SK-N-SH (cell line): ENCODE results near the gene NLGN2. TPM values are rescaled to one million over a fixed set of nuclear protein-coding genes. Genes with fewer than 3 reads are reported as not detected.

Experiments used
- CTCF ChIA-PET: fragments of 300-600, 350-600 bp; formaldehyde crosslinking; extraction: SDS; loops from one replicate; lab custom pipeline; 2021; lab: Yijun Ruan, JAX
- POLR2A ChIA-PET: fragments of 350-600 bp; sonication (Branson Sonifier 250); formaldehyde crosslinking; extraction: SDS; loops from one replicate; lab custom pipeline; 2020; ENCODE audit warnings: antibody characterized with exemption, inconsistent platforms; lab: Yijun Ruan, JAX
- DNase-seq: peaks from one replicate; pipeline ENCODE4 v3.0.0; 2012
- H2AFZ ChIP-seq: fragments of 200-600 bp; sonication (generic); 2 replicates; pipeline ENCODE4 v1.8.1; 2016; ENCODE audit warnings: antibody characterized with exemption, mild to moderate bottlenecking, low read depth
- H3F3A ChIP-seq: fragments of 200-600 bp; sonication (generic); replicated peaks from 2 replicates; pipeline ENCODE3; 2016; ENCODE audit warnings: antibody characterized with exemption, mild to moderate bottlenecking; ENCODE audit not compliant: insufficient read depth
- H3K27ac ChIP-seq, 2 experiments: fragments of 200-500 bp in 1 of 2; fragments of 200-600 bp in 1 of 2; sonication (Bioruptor generic) in 1 of 2; sonication (generic), shearing (Covaris generic) in 1 of 2; 2 replicates each; pipeline versions ENCODE4 v1.5.1 to v1.6.1; 2014 to 2016; ENCODE audit warnings: low read depth in 2 of 2, inconsistent platforms in 1 of 2, low read length in 1 of 2, mild to moderate bottlenecking in 1 of 2, mixed read lengths in 1 of 2
- H3K27me3 ChIP-seq: fragments of 200-600 bp; sonication (generic), shearing (Covaris generic); 2 replicates; pipeline ENCODE4 v1.6.1; 2016; ENCODE audit warnings: mixed run types; ENCODE audit not compliant: insufficient read depth
- H3K36me3 ChIP-seq, 2 experiments: fragments of 200-500 bp in 1 of 2; fragments of 200-600 bp in 1 of 2; sonication (Bioruptor generic) in 1 of 2; sonication (generic) in 1 of 2; replicated peaks in 1 of 2; 2 replicates each; pipeline versions ENCODE3 to v1.5.1; 2014 to 2016; ENCODE audit warnings: low read length in 1 of 2, mild to moderate bottlenecking in 1 of 2; ENCODE audit not compliant: insufficient read depth in 2 of 2, control insufficient read depth in 1 of 2
- H3K4me1 ChIP-seq, 2 experiments: fragments of 200-500 bp in 1 of 2; fragments of 200-600 bp in 1 of 2; sonication (Bioruptor generic) in 1 of 2; sonication (generic), shearing (Covaris generic) in 1 of 2; 2 replicates each; pipeline versions ENCODE4 v1.5.1 to v1.6.1; 2014 to 2016; ENCODE audit warnings: low read depth in 1 of 2, low read length in 1 of 2, mixed run types in 1 of 2; ENCODE audit not compliant: insufficient read depth in 2 of 2, control insufficient read depth in 1 of 2
- H3K4me2 ChIP-seq: fragments of 200-600 bp; sonication (generic), shearing (Covaris generic); 2 replicates; pipeline ENCODE4 v1.6.1; 2017; ENCODE audit warnings: mixed run types
- H3K4me3 ChIP-seq, 2 experiments: fragments of 200-500 bp in 1 of 2; fragments of 200-600 bp in 1 of 2; sonication (Bioruptor generic) in 1 of 2; sonication (generic), shearing (Covaris generic) in 1 of 2; 2 replicates each; pipeline versions ENCODE4 v1.5.1 to v1.8.1; 2014 to 2016; ENCODE audit warnings: low read depth in 2 of 2, inconsistent platforms in 1 of 2, low read length in 1 of 2, mild to moderate bottlenecking in 1 of 2, mixed read lengths in 1 of 2, moderate library complexity in 1 of 2
- H3K79me2 ChIP-seq: fragments of 200-600 bp; sonication (generic); 2 replicates; pipeline ENCODE4 v1.8.1; 2017; ENCODE audit warnings: mild to moderate bottlenecking; ENCODE audit not compliant: insufficient read depth
- H3K9ac ChIP-seq: fragments of 200-600 bp; sonication (generic); 2 replicates; pipeline ENCODE4 v1.6.1; 2017; ENCODE audit warnings: mixed run types
- H3K9me2 ChIP-seq: fragments of 200-600 bp; sonication (generic); 2 replicates; pipeline ENCODE4 v1.6.1; 2017; ENCODE audit warnings: mixed run types
- H3K9me3 ChIP-seq: fragments of 200-600 bp; sonication (generic); 2 replicates; pipeline ENCODE4 v1.6.1; 2017; ENCODE audit warnings: mixed run types, mild to moderate bottlenecking, moderate library complexity
- H4K20me1 ChIP-seq: fragments of 200-600 bp; sonication (generic); 2 replicates; pipeline ENCODE4 v1.6.1; 2017; ENCODE audit warnings: mild to moderate bottlenecking, mixed run types; ENCODE audit not compliant: insufficient read depth
- CHD2 ChIP-seq: fragments of 150-350 bp; IDR thresholded peaks from 2 replicates; pipeline ENCODE4 v1.6.1; 2018; ENCODE audit warnings: low read length; ENCODE audit not compliant: partially characterized antibody
- EP300 ChIP-seq, 2 experiments: IDR thresholded peaks; 2 replicates each; pipeline versions ENCODE4 v1.4.0 to v1.6.1; 2012; ENCODE audit warnings: borderline replicate concordance in 1 of 2, low read depth in 1 of 2, low read length in 1 of 2
- GABPA ChIP-seq: IDR thresholded peaks from 2 replicates; pipeline ENCODE4 v1.4.0; 2012; ENCODE audit warnings: low read depth, mild to moderate bottlenecking
- JUND ChIP-seq: IDR thresholded peaks from 2 replicates; pipeline ENCODE4 v1.4.0; 2012
- MEF2A ChIP-seq: IDR thresholded peaks from 2 replicates; pipeline ENCODE4 v1.4.0; 2012; ENCODE audit warnings: low read depth, borderline replicate concordance
- RCOR1 ChIP-seq: fragments of 150-350 bp; IDR thresholded peaks from 2 replicates; pipeline ENCODE4 v1.6.1; 2017; ENCODE audit warnings: antibody characterized with exemption, low read length
- RFX5 ChIP-seq: IDR thresholded peaks from 2 replicates; pipeline ENCODE4 v1.6.1; 2012; ENCODE audit warnings: mild to moderate bottlenecking, improper control_type of control experiment, low read length
- SMC3 ChIP-seq: IDR thresholded peaks from 2 replicates; pipeline ENCODE4 v1.6.1; 2012; ENCODE audit warnings: low read depth, low read length, improper control_type of control experiment
- TAF1 ChIP-seq: IDR thresholded peaks from 2 replicates; pipeline ENCODE4 v1.6.1; 2012; ENCODE audit warnings: low read depth, mild to moderate bottlenecking, low read length, moderate library complexity, borderline replicate concordance
- TEAD4 ChIP-seq: IDR thresholded peaks from 2 replicates; pipeline ENCODE4 v1.4.0; 2012; ENCODE audit warnings: mild to moderate bottlenecking, borderline replicate concordance; ENCODE audit not compliant: insufficient read depth
- USF2 ChIP-seq: fragments of 150-350 bp; IDR thresholded peaks from 2 replicates; pipeline ENCODE4 v1.6.1; 2017; ENCODE audit warnings: antibody characterized with exemption, low read length, low read depth, borderline replicate concordance
- YY1 ChIP-seq: IDR thresholded peaks from 2 replicates; pipeline ENCODE4 v1.4.0; 2012; ENCODE audit warnings: low read depth, mild to moderate bottlenecking
- WGBS: methylation state at CpG from one replicate; pipeline ENCODE4 v1.1.6; 2017; ENCODE audit warnings: low lambda C conversion rate; 5-methylcytosine and 5-hydroxymethylcytosine counted together
- polyA plus RNA-seq, 3 experiments: library from polyadenylated mRNA; depleted of rRNA; stranded (reverse); fragments of >200 nt; gene quantifications; 2 replicates each; pipeline ENCODE4 v1.2.3, GENCODE V29; 2012
- TF ChIP-seq, protein P1 (sequence below): IDR thresholded peaks from 2 replicates; pipeline ENCODE4; 2012
- TF ChIP-seq, protein P2 (sequence below): fragments of 150-350 bp; IDR thresholded peaks from 2 replicates; pipeline ENCODE4 v1.6.1; 2016; ENCODE audit warnings: mild to moderate bottlenecking, low read depth, low read length
- TF ChIP-seq, protein P3 (sequence below): IDR thresholded peaks from 2 replicates; pipeline ENCODE4 v1.4.0; 2012; ENCODE audit warnings: low read depth, borderline replicate concordance

Gene NLGN2
- polyA plus RNA-seq, 1 of the 3 experiments (the other 2 are of a cell fraction) = 29.9 TPM

GRCh38 chr17:7405350-7406234, 2.1 kb upstream of the NLGN2 start:
- H3K9me2 ChIP-seq = no peaks in the 10 kb centered on the region
- POLR2A ChIA-PET = interaction anchor here (1.0 kb wide), 1 partner anchor 282 kb away, joined by 3 read pairs; the partner anchor contains the start of gene TP53
- H3K27ac ChIP-seq = peak overlapping the region; percentile 76 to 88
- peak overlapping the region; percentile 100 for H3K4me2 ChIP-seq
- peak overlapping the region; percentile 94 for H3K9ac ChIP-seq
- TF ChIP-seq JUND (no peak), CHD2 (no peak), TEAD4 (no peak), RCOR1 (no peak), MEF2A (no peak), YY1 (no peak), EP300 (IDR thresholded peaks at IDR 0.05; ENCODE audit: borderline replicate concordance in 1 of 2, low read depth in 1 of 2, low read length in 1 of 2) (no peak), RFX5 (no peak), USF2 (no peak), TAF1 (no peak), GABPA (no peak), SMC3 (no peak)
- TF ChIP-seq, protein P1, sequence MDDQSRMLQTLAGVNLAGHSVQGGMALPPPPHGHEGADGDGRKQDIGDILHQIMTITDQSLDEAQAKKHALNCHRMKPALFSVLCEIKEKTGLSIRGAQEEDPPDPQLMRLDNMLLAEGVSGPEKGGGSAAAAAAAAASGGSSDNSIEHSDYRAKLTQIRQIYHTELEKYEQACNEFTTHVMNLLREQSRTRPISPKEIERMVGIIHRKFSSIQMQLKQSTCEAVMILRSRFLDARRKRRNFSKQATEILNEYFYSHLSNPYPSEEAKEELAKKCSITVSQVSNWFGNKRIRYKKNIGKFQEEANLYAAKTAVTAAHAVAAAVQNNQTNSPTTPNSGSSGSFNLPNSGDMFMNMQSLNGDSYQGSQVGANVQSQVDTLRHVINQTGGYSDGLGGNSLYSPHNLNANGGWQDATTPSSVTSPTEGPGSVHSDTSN = no peak
- TF ChIP-seq, protein P2, sequence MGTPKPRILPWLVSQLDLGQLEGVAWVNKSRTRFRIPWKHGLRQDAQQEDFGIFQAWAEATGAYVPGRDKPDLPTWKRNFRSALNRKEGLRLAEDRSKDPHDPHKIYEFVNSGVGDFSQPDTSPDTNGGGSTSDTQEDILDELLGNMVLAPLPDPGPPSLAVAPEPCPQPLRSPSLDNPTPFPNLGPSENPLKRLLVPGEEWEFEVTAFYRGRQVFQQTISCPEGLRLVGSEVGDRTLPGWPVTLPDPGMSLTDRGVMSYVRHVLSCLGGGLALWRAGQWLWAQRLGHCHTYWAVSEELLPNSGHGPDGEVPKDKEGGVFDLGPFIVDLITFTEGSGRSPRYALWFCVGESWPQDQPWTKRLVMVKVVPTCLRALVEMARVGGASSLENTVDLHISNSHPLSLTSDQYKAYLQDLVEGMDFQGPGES = no peak
- TF ChIP-seq, protein P3, sequence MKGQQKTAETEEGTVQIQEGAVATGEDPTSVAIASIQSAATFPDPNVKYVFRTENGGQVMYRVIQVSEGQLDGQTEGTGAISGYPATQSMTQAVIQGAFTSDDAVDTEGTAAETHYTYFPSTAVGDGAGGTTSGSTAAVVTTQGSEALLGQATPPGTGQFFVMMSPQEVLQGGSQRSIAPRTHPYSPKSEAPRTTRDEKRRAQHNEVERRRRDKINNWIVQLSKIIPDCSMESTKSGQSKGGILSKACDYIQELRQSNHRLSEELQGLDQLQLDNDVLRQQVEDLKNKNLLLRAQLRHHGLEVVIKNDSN = no peak
- H3K4me3 ChIP-seq = peak overlapping the region; percentile 78 to 91
- H3K9me3 ChIP-seq = no peaks in the 10 kb centered on the region
- H3K36me3 ChIP-seq = peaks cover 16 to 18% of the 10 kb centered on the region in 2 experiments
- CTCF ChIA-PET = interaction anchor here (0.6 to 4.9 kb wide), 9 partner anchors 9 to 262 kb away, joined by 3 to 28 read pairs (median 4); partner anchors contain the start of gene TMEM95
- peaks cover 11% of the 10 kb centered on the region; the same call in 1 of the 2 replicates for H4K20me1 ChIP-seq
- H2AFZ ChIP-seq = peak overlapping the region; percentile 31; the same call in 1 of the 2 replicates
- H3F3A ChIP-seq = peaks cover 14% of the 10 kb centered on the region
- peaks cover 49% of the 10 kb centered on the region for H3K79me2 ChIP-seq
- DNase-seq = peak; percentile 78
- H3K27me3 ChIP-seq = no peaks in the 10 kb centered on the region
- 7% methylated on average over 15 of the region's 38 CpGs for WGBS
- peaks cover 5 to 21% of the 10 kb centered on the region in 2 experiments; a peak in 2 of 4 replicates for H3K4me1 ChIP-seq
